NT2/D1 (cell line): ENCODE measurements around the gene SRGAP3.

Experiments
- SUZ12 ChIP-seq: IDR thresholded peaks from 2 replicates; pipeline ENCODE4 v1.6.1; 2011; ENCODE audit not compliant: insufficient read length, insufficient read depth; ENCODE audit errors: extremely low read depth
- YY1 ChIP-seq: IDR thresholded peaks from 2 replicates; pipeline ENCODE4 v1.6.1; 2011; ENCODE audit not compliant: insufficient read length, insufficient read depth
- ZNF274 ChIP-seq: IDR thresholded peaks from 2 replicates; pipeline ENCODE4 v1.6.1; 2011; ENCODE audit warnings: mild to moderate bottlenecking, low read depth, low read length

GRCh38 chr3:9249273-9250192 is at the start of gene SRGAP3:
- TF ChIP-seq SUZ12 (no peak), ZNF274 (no peak), YY1 (no peak)
